Upper lobe of left lung (tissue), 6 donors: ENCODE measurements around the gene SNRNP48. TPM values are rescaled to one million over a fixed set of nuclear protein-coding genes. Genes with fewer than 3 reads are reported as not detected.

Source experiments
- ATAC-seq, 2 donors: fragments of 200-7000 bp; cut with Tn5 transposase; one replicate each; pipeline ENCODE4 v1.9.1; 2022; ENCODE audit warnings: mild to moderate bottlenecking in 2 of 2, moderate library complexity in 2 of 2; ENCODE audit not compliant: low FRiP score in 2 of 2
- DNase-seq, 2 donors: peaks; one replicate each; pipeline ENCODE4 v3.0.0-alpha.2; 2019 to 2020
- H3K27ac ChIP-seq, 4 donors: fragments of 200-600 bp; sonication (generic); one replicate each; pipeline ENCODE4 v1.5.1; 2016 to 2019
- H3K27me3 ChIP-seq, 4 donors: fragments of 200-600 bp; sonication (generic); one replicate each; pipeline ENCODE4 v1.5.1; 2017 to 2019
- H3K36me3 ChIP-seq, 4 donors: fragments of 200-600 bp; sonication (generic); one replicate each; pipeline ENCODE4 v1.5.1; 2016 to 2019
- H3K4me1 ChIP-seq, 4 donors: fragments of 200-600 bp; sonication (generic); one replicate each; pipeline ENCODE4 v1.5.1; 2018 to 2019
- H3K4me3 ChIP-seq, 4 donors: fragments of 200-600 bp; sonication (generic); one replicate each; pipeline ENCODE4 v1.5.1; 2017 to 2019; ENCODE audit warnings: mild to moderate bottlenecking in 2 of 4, moderate library complexity in 1 of 4
- H3K9me3 ChIP-seq, 4 donors: fragments of 200-600 bp; sonication (generic); one replicate each; pipeline ENCODE4 v1.5.1; 2018 to 2019
- EP300 ChIP-seq, 4 donors: sonication (generic); formaldehyde crosslinking; IDR thresholded peaks; one replicate each; pipeline ENCODE4 v1.5.1; 2017; ENCODE audit warnings: antibody characterized with exemption in 4 of 4, control low read depth in 2 of 4
- POLR2A ChIP-seq, 4 donors: fragments of 450-650 bp; IDR thresholded peaks; one replicate each; pipeline ENCODE4 v1.5.1; 2016 to 2017; ENCODE audit warnings: antibody characterized with exemption in 4 of 4, mild to moderate bottlenecking in 2 of 4
- POLR2AphosphoS5 ChIP-seq, 2 donors: sonication (generic); formaldehyde crosslinking; IDR thresholded peaks; one replicate each; pipeline ENCODE4 v1.5.1; 2017; ENCODE audit warnings: antibody characterized with exemption in 2 of 2
- WGBS, 2 donors: methylation state at CpG; one replicate each; pipeline ENCODE4 v1.1.5; 2017 to 2018; 5-methylcytosine and 5-hydroxymethylcytosine counted together
- total RNA-seq, 6 donors: library from RNA; depleted of rRNA in 4 of 6; stranded (reverse); fragments of >200 nt in 4 of 6; gene quantifications; one replicate each; pipeline versions ENCODE4 v1.1.0 to v1.2.1, GENCODE V29; 2016 to 2021
- TF ChIP-seq, protein P1 (sequence below), 6 experiments: fragments of 450-650 bp in 4 of 6; fragments of 200-600 bp in 2 of 6; sonication (generic) in 2 of 6; IDR thresholded peaks; one replicate each; pipeline ENCODE4 v1.5.1; 2016 to 2019; ENCODE audit warnings: antibody characterized with exemption in 6 of 6
- donor health status: DM: no; HTN: no; CAD: no; lungs with moderate emphysema.
- donor health status: DM: no; HTN: yes; CAD: no; lungs with severe emphysema.

The SNRNP48 gene
- total RNA-seq, 6 donors from 2014 or later = 1.3 to 23.0 (median 10.2) TPM

DNA sequence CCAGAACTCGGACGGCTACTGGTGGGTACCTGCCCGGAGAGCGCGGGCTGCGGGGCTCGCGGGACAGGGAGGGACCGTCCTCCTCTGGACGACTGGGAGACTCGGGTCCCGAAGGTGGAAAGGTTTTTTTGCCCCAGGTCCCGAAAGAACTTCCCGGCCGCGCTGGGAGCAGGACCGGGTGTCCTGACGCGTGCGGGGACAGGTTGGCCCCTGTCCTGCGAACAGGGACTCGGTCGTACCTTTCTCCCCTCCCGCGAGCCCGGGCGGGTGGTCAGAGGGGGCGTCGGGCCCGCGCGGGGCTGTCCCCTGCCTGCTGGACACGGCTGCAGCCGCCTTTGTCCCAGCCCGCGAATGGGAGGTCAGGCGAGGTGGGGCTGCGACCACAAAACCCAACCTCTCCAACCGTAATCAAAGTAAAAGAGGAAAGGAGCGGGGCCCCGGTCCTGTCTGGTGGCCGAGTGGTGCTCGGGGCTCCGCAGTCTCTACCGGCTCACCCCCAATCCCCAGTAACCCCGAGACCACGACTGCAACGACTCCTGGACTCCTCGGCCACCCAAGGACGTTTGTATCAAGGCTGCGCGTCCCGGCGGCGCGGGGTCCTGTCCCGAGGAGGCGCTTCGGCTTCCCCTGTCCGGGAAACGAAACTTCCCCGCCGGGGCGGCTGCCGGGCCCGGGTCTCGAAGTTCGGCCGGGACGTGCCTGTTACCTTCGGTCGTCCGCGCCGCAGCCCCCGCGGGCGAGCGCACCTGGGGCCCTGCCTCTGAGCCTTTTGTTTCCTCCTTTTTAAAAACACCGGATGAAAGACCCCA is 47.7 kb upstream of the SNRNP48 start:
- peaks cover 10 to 34% (median 25%) of the 10 kb centered on the region in 4 donors for H3K4me1 ChIP-seq
- no peaks in the 10 kb centered on the region for H3K36me3 ChIP-seq
- WGBS, 2 donors = 0 to 1% methylated on average over 1 to 40 of the region's 80 CpGs
- no peak for TF ChIP-seq POLR2A (IDR thresholded peaks at IDR 0.05)
- no peak for TF ChIP-seq EP300 (IDR thresholded peaks at IDR 0.05)
- TF ChIP-seq, protein P1, sequence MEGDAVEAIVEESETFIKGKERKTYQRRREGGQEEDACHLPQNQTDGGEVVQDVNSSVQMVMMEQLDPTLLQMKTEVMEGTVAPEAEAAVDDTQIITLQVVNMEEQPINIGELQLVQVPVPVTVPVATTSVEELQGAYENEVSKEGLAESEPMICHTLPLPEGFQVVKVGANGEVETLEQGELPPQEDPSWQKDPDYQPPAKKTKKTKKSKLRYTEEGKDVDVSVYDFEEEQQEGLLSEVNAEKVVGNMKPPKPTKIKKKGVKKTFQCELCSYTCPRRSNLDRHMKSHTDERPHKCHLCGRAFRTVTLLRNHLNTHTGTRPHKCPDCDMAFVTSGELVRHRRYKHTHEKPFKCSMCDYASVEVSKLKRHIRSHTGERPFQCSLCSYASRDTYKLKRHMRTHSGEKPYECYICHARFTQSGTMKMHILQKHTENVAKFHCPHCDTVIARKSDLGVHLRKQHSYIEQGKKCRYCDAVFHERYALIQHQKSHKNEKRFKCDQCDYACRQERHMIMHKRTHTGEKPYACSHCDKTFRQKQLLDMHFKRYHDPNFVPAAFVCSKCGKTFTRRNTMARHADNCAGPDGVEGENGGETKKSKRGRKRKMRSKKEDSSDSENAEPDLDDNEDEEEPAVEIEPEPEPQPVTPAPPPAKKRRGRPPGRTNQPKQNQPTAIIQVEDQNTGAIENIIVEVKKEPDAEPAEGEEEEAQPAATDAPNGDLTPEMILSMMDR (IDR thresholded peaks at IDR 0.05) = no peak
- no peak for TF ChIP-seq POLR2AphosphoS5 (IDR thresholded peaks at IDR 0.05)
- DNase-seq (peak; percentile 27 to 91), ATAC-seq (peak; percentile 51 to 68)
- H3K27me3 ChIP-seq = peaks cover 0 to 28% (median 12%) of the 10 kb centered on the region in 4 donors
- H3K27ac ChIP-seq = peak overlapping the region; percentile 66 to 81 (median 80)
- H3K9me3 ChIP-seq = no peaks in the 10 kb centered on the region
- peak overlapping the region; percentile 55 to 64 (median 60) for H3K4me3 ChIP-seq

DNA sequence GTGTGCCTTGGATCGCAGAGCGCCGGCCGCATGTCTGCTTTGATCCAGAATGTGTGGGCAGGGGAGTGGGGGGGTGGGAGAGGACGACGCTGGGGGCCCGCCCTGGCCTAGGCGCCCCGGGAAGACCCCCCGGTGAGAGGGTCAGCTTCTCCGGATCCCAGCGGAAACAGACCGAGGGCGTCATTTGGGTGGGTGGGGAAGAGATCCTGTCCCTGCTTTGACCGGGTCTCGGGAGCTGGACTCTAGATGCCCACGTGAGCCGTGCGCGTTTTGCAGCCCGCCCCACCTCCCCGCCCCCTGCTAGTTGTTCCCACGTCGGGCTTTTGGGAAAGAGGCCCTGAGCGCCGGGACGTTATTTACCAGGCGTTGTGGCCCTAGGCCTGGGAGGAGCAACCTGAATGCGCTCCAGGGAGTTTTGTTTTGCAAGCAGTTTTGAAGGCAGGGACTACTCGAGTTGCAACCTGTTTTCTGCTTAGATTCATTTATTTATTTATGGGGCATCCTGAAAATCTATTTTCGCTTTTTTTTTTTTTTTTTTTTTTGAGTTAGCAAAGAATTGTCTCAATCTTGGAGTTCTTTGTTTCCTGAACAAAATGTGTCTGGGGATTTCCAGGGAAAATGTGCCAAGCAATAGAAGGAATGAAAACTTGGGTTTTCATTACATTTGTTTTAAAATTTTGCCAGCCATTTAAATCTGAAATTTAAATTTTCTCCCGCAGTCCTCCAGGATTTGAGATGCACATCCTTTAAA is 46.9 kb upstream of the SNRNP48 start:
- peak overlapping the region; percentile 66 to 81 (median 80) for H3K27ac ChIP-seq
- no peaks in the 10 kb centered on the region for H3K9me3 ChIP-seq
- H3K4me1 ChIP-seq = peaks cover 10 to 34% (median 25%) of the 10 kb centered on the region in 4 donors
- TF ChIP-seq POLR2AphosphoS5 (IDR thresholded peaks at IDR 0.05) (peak in 1 of 2 donors; percentile 10), POLR2A (IDR thresholded peaks at IDR 0.05) (no peak), EP300 (IDR thresholded peaks at IDR 0.05) (no peak)
- TF ChIP-seq, protein P1 (IDR thresholded peaks at IDR 0.05) = no peak
- H3K4me3 ChIP-seq = peak overlapping the region; percentile 55 to 64 (median 60)
- ATAC-seq = peak; percentile 56 to 70
- peaks cover 0 to 28% (median 12%) of the 10 kb centered on the region in 4 donors for H3K27me3 ChIP-seq
- H3K36me3 ChIP-seq = no peaks in the 10 kb centered on the region
- DNase-seq = peak in 1 of 2 donors; percentile 78
- WGBS, 2 donors = 7 to 9% methylated on average over 19 to 28 of the region's 32 CpGs

DNA sequence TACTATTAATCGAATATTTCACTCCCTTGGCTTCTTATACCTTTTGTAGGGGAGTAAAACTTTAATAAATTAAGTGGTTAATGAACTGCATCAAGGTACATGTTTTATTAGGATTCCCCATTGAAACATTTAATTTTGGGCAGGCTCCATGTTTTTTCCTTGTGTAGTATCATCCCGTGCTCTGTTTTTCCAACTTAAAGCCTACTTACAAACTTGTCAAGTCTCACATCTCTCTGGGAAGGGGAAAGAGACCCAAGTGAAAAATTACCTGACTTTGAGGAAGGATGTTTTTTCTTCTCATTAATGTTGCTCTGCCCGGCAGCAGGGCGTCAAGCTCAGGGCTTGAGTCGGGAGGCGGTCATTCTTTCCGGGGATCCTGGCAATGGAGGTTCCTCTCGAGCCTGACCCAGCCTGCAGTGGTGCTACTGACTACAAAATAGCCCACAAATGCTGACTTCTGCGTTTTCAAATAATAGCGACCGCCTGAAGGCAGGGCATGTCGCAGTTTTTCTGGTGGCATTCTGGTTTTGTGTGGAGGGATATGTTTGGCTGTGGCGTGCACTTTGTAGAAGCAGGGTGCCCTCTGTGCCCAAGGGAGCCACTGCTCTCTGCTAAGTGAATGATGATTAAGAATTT is 46.1 kb upstream of the SNRNP48 start:
- ATAC-seq (no peak), DNase-seq (no peak)
- Histone ChIP-seq H3K4me3 (no peak overlapping the region), H3K4me1 (peaks cover 10 to 34% (median 27%) of the 10 kb centered on the region in 4 donors), H3K36me3 (no peaks in the 10 kb centered on the region), H3K27me3 (peaks cover 0 to 28% (median 12%) of the 10 kb centered on the region in 4 donors), H3K9me3 (no peaks in the 10 kb centered on the region), H3K27ac (no peak overlapping the region)
- WGBS, 2 donors = 40 to 41% methylated on average over 13 of the region's 13 CpGs
- TF ChIP-seq POLR2AphosphoS5 (IDR thresholded peaks at IDR 0.05) (no peak), POLR2A (IDR thresholded peaks at IDR 0.05) (no peak), EP300 (IDR thresholded peaks at IDR 0.05) (no peak)
- TF ChIP-seq, protein P1 (IDR thresholded peaks at IDR 0.05) = no peak

DNA sequence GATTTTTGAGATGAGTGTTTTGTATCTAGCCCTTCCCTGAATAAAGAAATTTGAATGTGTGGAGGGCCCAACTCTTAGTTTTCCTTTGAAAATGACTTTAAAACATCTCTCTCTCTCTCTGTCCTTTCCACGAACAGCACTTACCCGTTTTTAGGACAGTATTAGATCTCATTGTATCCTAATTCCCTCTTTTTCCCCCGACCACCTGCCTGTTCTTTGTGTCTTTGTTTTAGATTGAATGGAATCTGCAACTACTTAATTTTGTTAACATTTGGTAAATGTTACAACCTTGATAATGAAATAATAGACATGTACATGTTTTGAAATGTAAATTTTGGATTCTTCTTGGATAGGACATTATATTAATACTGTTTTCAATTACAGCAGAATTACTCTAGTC is 45.4 kb upstream of the SNRNP48 start:
- WGBS, 2 donors = 81 to 84% methylated on average over 3 of the region's 3 CpGs
- no peaks in the 10 kb centered on the region for H3K9me3 ChIP-seq
- H3K4me3 ChIP-seq = no peak overlapping the region
- no peak for TF ChIP-seq EP300 (IDR thresholded peaks at IDR 0.05)
- TF ChIP-seq, protein P1 (IDR thresholded peaks at IDR 0.05) = no peak
- no peak for TF ChIP-seq POLR2A (IDR thresholded peaks at IDR 0.05)
- TF ChIP-seq POLR2AphosphoS5 (IDR thresholded peaks at IDR 0.05) = no peak
- H3K27ac ChIP-seq = no peak overlapping the region
- no peak for DNase-seq
- no peaks in the 10 kb centered on the region for H3K36me3 ChIP-seq
- no peak for ATAC-seq
- peaks cover 0 to 28% (median 12%) of the 10 kb centered on the region in 4 donors for H3K27me3 ChIP-seq
- peaks cover 10 to 34% (median 27%) of the 10 kb centered on the region in 4 donors for H3K4me1 ChIP-seq
